Skin epidermis (tissue), 12 donors: Measurements from ENCODE around the gene UBR3.
"Not testable (repeated sequence)": the region's sequence is repeated elsewhere in the genome, so short reads cannot be mapped to it uniquely, and the experiment has no call there.

Experiments
- H3K27ac ChIP-seq, 21 experiments: fragments of 200-600 bp; sonication (generic) in 11 of 21; one replicate each; pipeline ENCODE4 v1.5.0; 2020; ENCODE audit warnings: mild to moderate bottlenecking in 3 of 21, inconsistent platforms in 2 of 21, moderate library complexity in 2 of 21
- H3K4me3 ChIP-seq, 7 experiments: fragments of 200-600 bp; sonication (generic) in 2 of 7; one replicate each; pipeline ENCODE4 v1.5.0; 2020; ENCODE audit warnings: inconsistent platforms in 2 of 7, mild to moderate bottlenecking in 2 of 7, moderate library complexity in 1 of 7

UBR3 gene

DNA sequence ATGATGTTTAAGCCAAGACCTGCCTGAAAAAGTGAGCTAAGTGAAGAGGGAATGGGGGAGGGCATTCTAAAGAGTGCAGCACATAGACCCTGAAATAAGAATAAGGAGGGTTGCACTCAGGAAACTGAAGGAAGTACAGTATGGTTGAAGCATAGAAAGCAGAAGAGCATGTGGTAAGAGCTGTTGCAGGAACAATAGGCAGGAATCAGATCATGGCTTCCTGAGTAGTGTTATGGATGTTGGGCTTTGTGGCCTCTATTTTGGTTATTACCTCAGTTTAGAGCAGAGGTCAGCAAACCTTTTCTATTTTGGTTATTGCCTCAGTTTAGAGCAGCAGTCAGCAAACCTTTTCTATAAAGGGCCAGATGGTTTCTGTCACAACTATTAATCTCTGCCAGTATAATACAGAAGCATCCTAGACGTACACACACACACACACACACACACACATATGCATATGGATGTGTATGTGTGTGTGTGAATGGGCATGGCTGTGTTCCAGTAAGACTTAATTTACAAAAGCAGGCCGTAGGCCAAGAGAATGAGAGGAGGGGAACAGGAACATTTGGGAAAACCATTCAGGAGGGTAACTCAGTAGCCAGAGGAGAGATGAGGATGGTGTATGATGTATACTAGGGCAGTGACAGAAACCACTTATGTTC, 259.6 kb downstream of the UBR3 start:
- no peak overlapping the region for H3K27ac ChIP-seq

DNA sequence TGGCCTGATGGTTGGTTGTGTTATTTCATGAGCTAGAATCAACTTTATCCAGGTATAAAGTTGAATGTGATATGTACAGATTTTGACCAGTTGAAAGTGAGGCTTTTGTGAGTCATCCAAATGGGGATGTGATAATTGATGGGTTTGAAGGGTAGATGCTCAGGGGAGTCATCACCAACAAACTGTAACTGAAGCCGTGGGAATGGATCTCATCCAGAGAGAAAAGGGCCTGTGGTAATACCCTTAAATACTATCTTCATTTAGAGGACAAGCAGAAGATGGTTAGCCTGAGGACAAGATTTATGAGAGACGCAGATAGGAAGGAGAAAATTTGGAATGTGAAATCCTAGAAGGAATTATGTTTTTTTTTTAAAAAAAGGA, 260.1 kb downstream of the UBR3 start:
- H3K27ac ChIP-seq: no peak overlapping the region
- H3K4me3 ChIP-seq: no peak overlapping the region

More for the DNA sequence above, 259.6 kb downstream of the UBR3 start:
- no peak overlapping the region for H3K4me3 ChIP-seq

- H3K4me3 ChIP-seq: no peak overlapping the region
These were observed 261.5 kb downstream of the UBR3 start for GRCh38 chr2:170088776-170089175.

DNA sequence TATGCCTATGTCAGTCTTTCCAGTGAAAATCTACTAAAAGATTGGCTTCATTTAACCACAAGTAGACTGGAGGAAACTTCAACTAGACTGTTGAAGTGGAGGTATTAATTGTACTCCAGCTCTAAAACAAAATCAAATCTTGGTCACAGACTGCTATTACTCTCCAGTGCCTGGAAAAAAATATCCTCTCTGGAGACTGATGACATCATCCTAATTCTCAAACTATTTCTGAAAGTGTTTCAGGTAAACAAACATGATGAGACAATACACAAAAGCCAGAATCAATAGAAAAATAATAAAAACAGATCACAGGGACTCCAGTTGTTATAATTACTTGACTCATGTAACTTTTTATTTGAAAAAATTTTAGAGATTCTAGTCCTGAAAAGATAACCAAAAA, 263.0 kb downstream of the UBR3 start:
- Histone ChIP-seq H3K4me3 (no peak overlapping the region), H3K27ac (no peak overlapping the region)

More at GRCh38 chr2:170088776-170089175, 261.5 kb downstream of the UBR3 start:
- H3K27ac ChIP-seq: peak overlapping the region in 1 of 21 experiments; percentile 4

DNA sequence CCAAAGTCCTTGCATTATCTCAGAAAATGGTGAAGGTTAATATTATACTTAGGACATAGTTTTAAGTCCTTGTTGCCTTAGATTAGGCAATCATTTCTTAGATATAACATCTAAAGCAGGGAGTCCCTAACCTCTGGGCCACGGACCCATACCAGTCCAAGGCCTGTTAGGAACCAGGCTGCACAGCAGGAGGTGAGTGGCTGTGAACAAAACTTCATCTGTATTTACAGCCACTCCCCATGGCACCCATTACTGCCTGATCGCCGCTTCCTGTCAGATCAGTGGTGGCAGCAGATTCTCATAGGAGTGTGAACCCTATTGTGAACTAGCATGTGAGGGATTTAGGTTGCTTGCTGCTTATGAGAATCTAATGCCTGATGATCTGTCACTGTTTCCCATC, 264.2 kb downstream of the UBR3 start:
- Histone ChIP-seq H3K4me3 (no peak overlapping the region), H3K27ac (no peak overlapping the region)

DNA sequence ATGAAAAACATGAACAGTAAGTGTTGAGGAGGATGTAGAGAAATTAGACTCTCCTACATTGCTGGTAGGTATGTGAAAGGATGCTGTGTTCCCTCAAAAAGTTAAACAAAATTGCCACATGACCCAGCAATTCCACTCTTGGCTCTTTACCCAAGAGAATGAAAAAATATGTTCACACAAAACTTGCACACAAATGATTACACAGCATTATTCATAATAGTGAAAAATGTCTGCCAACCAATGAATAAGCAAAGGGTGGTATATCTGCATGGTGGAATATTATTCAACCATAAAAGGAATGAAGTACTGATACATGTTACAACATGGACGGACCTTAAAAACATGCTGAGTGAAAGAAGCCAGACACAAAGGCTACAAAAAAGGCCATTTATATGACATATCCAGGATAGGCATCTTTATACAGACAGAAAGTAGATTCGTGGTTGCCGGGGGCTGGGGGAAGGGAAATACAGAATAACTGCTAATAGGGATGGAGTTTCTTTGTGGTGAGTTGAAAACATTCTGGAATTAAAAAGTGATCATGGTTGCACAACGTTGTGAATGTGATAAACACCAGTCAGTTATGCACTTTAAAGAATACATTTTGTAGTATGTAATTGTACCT, 265.3 kb downstream of the UBR3 start:
- H3K27ac ChIP-seq: no peak overlapping the region

GRCh38 chr2:170095380-170095779, 268.1 kb downstream of the UBR3 start:
- Histone ChIP-seq H3K27ac (no peak overlapping the region), H3K4me3 (no peak overlapping the region)

More for the DNA sequence above, 265.3 kb downstream of the UBR3 start:
- no peak overlapping the region for H3K4me3 ChIP-seq

- Histone ChIP-seq H3K27ac (no peak overlapping the region), H3K4me3 (no peak overlapping the region)
These were observed 271.5 kb downstream of the UBR3 start for GRCh38 chr2:170098626-170099312.

- no peak overlapping the region for H3K4me3 ChIP-seq
- H3K27ac ChIP-seq: no peak overlapping the region
These were observed 274.5 kb downstream of the UBR3 start for GRCh38 chr2:170101789-170102188.

- Histone ChIP-seq H3K4me3 (no peak overlapping the region), H3K27ac (no peak overlapping the region)
These were observed 279.0 kb downstream of the UBR3 start for GRCh38 chr2:170106102-170106840.

DNA sequence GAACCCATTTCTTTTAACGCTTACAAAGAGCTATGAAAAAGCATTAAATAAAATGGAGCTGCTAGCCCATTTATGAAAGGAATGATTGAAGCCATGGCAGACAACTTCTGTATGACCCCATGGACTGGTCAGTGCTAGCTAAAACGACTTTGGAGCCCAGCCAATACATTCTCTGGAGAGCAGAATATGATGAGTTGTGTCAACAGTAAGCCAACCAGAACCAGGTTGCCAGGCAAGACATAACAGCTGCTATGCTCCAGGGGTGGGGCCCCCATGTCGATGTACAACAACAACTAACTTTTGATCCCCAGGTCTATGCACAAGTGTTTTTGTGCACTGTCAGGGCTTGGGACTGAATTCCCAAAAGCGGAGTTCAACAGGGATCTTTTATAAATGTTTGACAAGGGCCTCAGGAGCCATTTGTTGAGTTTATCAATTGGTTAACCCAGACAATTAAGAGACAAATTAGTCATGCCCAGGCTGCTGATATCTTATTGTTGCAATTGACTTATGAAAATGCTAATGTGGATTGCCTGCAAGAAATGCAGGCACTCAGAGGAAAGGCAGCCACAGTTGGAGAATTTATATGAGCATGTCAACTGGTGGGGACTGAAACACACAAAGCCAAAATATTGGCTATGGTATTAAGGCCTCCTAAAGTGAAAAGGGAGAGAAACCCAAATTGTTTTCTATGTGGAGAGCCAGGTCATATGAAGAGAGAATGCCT, 286.1 kb downstream of the UBR3 start:
- Histone ChIP-seq H3K4me3 (no peak overlapping the region), H3K27ac (no peak overlapping the region)

GRCh38 chr2:170115501-170116229, 288.4 kb downstream of the UBR3 start:
- H3K4me3 ChIP-seq: no peak overlapping the region

GRCh38 chr2:170118641-170119040, 291.4 kb downstream of the UBR3 start:
- H3K27ac ChIP-seq: no peak overlapping the region
- no peak overlapping the region for H3K4me3 ChIP-seq

More at GRCh38 chr2:170115501-170116229, 288.4 kb downstream of the UBR3 start:
- H3K27ac ChIP-seq: no peak overlapping the region

GRCh38 chr2:170119326-170119725, 292.1 kb downstream of the UBR3 start:
- H3K4me3 ChIP-seq, H3K27ac ChIP-seq: not testable (repeated sequence)

GRCh38 chr2:170121689-170122088, 294.4 kb downstream of the UBR3 start:
- no peak overlapping the region for H3K4me3 ChIP-seq
- H3K27ac ChIP-seq: no peak overlapping the region

DNA sequence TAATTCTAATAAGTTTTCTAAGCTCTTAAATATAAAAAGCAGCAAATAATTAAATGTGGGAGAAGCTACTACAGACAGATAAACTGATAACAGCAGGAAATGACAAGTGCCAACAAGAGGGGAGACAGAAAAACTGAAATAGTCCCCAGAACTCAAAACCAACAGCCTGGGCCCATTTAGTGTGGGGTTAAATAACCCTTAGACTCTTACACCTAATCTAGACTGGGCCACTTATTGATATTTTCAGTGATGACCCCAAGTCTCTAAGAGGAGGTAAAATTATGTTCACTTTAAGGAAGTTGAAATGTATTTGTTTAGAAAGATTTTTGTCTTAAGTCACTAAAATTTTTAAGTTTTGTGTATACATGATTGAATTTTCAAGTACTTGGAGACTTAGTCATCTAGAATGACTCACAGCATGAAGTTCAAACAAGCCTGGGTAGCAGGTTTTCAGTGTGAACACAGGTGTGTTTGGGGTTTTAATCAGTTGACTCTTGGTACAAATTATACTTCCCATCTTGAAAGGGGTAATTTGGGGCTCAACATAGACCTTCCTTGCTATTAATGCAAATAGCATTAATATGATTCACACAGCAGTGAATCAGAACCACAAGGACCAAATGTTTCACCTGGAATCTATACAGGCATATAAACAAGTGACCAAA, 295.8 kb downstream of the UBR3 start:
- no peak overlapping the region for H3K4me3 ChIP-seq
- H3K27ac ChIP-seq: no peak overlapping the region

DNA sequence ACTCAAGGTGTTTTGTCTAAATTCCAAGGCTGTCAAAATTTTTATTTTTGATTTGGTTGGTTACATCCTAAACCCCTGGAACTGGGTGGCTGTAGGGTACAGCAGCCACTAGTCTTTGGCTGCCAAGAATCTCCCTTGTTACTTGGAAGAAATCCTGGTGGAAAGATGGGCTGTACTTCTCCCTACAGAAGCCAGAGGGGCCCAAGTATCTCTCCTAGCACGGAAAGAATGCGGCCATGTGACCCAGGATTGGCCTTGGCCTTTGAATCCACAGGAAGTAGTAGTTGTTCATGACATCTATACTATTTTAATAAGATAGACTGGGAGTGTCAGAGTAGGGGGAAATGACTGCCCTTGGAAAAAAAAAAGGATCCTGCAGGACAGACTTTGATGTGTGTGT, 296.3 kb downstream of the UBR3 start:
- no peak overlapping the region for H3K27ac ChIP-seq

GRCh38 chr2:170126138-170126728, 299.0 kb downstream of the UBR3 start:
- H3K4me3 ChIP-seq, H3K27ac ChIP-seq: not testable (repeated sequence)

More for the DNA sequence above, 296.3 kb downstream of the UBR3 start:
- H3K4me3 ChIP-seq: no peak overlapping the region
